ENCODE data around the gene CNTN4.

The CNTN4 gene

GRCh38 chr3:2921903-2922302 lies 823.2 kb downstream of the CNTN4 start:
- ChIA-PET CTCF (interaction anchor here (0.6 kb wide), 1 partner anchor 248 kb away, joined by 3 read pairs; no protein-coding TSS in a partner anchor), POLR2A (no interaction called here)
- TF ChIP-seq LEF1 (IDR thresholded peaks at IDR 0.05; ENCODE audit: borderline replicate concordance) (no peak), ELF4 (IDR thresholded peaks at IDR 0.05) (no peak), FOXK2 (IDR thresholded peaks at IDR 0.05) (no peak), NFRKB (IDR thresholded peaks at IDR 0.05) (no peak), ARNT (IDR thresholded peaks at IDR 0.05) (no peak), ZNF384 (IDR thresholded peaks at IDR 0.05) (no peak), FOXA1 (IDR thresholded peaks at IDR 0.05) (no peak), PKNOX1 (IDR thresholded peaks at IDR 0.05) (no peak), BHLHE40 (IDR thresholded peaks at IDR 0.05; ENCODE audit: borderline replicate concordance) (no peak), TARDBP (IDR thresholded peaks at IDR 0.05) (no peak), L3MBTL2 (conservative IDR thresholded peaks at IDR 0.05) (no peak), SUZ12 (IDR thresholded peaks at IDR 0.05) (no peak)
- DNase-seq (ENCODE audit: extremely low spot score): no peak

GRCh38 chr3:2923390-2923789 lies 824.7 kb downstream of the CNTN4 start:
- no peak for DNase-seq (ENCODE audit: extremely low spot score)
- TF ChIP-seq FOXK2 (IDR thresholded peaks at IDR 0.05) (no peak), PKNOX1 (IDR thresholded peaks at IDR 0.05) (no peak), SUZ12 (IDR thresholded peaks at IDR 0.05) (no peak), ARNT (IDR thresholded peaks at IDR 0.05) (no peak), NFRKB (IDR thresholded peaks at IDR 0.05) (no peak), LEF1 (IDR thresholded peaks at IDR 0.05; ENCODE audit: borderline replicate concordance) (no peak), ZNF384 (IDR thresholded peaks at IDR 0.05) (no peak), ELF4 (IDR thresholded peaks at IDR 0.05) (no peak), L3MBTL2 (conservative IDR thresholded peaks at IDR 0.05) (no peak), TARDBP (IDR thresholded peaks at IDR 0.05) (no peak), FOXA1 (IDR thresholded peaks at IDR 0.05) (no peak), FOXM1 (IDR thresholded peaks at IDR 0.05; ENCODE audit: borderline replicate concordance) (no peak), CTBP1 (IDR thresholded peaks at IDR 0.05; ENCODE audit: borderline replicate concordance) (no peak), BHLHE40 (IDR thresholded peaks at IDR 0.05; ENCODE audit: borderline replicate concordance) (no peak), HDGF (IDR thresholded peaks at IDR 0.05; ENCODE audit: borderline replicate concordance) (no peak), SP1 (IDR thresholded peaks at IDR 0.05) (no peak)
- POLR2A ChIA-PET: no interaction called here
- CTCF ChIA-PET: no interaction called here

- TF ChIP-seq CTBP1 (IDR thresholded peaks at IDR 0.05; ENCODE audit: borderline replicate concordance) (no peak), FOXM1 (IDR thresholded peaks at IDR 0.05; ENCODE audit: borderline replicate concordance) (no peak), TARDBP (IDR thresholded peaks at IDR 0.05) (no peak), FOXK2 (IDR thresholded peaks at IDR 0.05) (no peak), FOXA1 (IDR thresholded peaks at IDR 0.05) (no peak), PKNOX1 (IDR thresholded peaks at IDR 0.05) (no peak), ARNT (IDR thresholded peaks at IDR 0.05) (no peak), L3MBTL2 (conservative IDR thresholded peaks at IDR 0.05) (no peak), BHLHE40 (IDR thresholded peaks at IDR 0.05; ENCODE audit: borderline replicate concordance) (no peak), LEF1 (IDR thresholded peaks at IDR 0.05; ENCODE audit: borderline replicate concordance) (no peak), ZNF384 (IDR thresholded peaks at IDR 0.05) (no peak), SUZ12 (IDR thresholded peaks at IDR 0.05) (no peak), ELF4 (IDR thresholded peaks at IDR 0.05) (no peak), SP1 (IDR thresholded peaks at IDR 0.05) (no peak)
- CTCF ChIA-PET: no interaction called here
- POLR2A ChIA-PET: no interaction called here
- no peak for DNase-seq (ENCODE audit: extremely low spot score)
These were observed 828.6 kb downstream of the CNTN4 start for GRCh38 chr3:2927259-2927658.

- CTCF ChIA-PET: no interaction called here
- TF ChIP-seq ELF4 (IDR thresholded peaks at IDR 0.05) (no peak), HDGF (IDR thresholded peaks at IDR 0.05; ENCODE audit: borderline replicate concordance) (no peak), BHLHE40 (IDR thresholded peaks at IDR 0.05; ENCODE audit: borderline replicate concordance) (no peak), FOXK2 (IDR thresholded peaks at IDR 0.05) (no peak), FOXM1 (IDR thresholded peaks at IDR 0.05; ENCODE audit: borderline replicate concordance) (no peak), SUZ12 (IDR thresholded peaks at IDR 0.05) (no peak), FOXA1 (IDR thresholded peaks at IDR 0.05) (no peak)
- DNase-seq (ENCODE audit: extremely low spot score): no peak
- POLR2A ChIA-PET: no interaction called here
These were observed 830.9 kb downstream of the CNTN4 start for GRCh38 chr3:2929574-2929973.

- ChIA-PET CTCF (interaction anchor here (0.7 kb wide), 1 partner anchor 249 kb away, joined by 3 read pairs; no protein-coding TSS in a partner anchor), POLR2A (no interaction called here)
- TF ChIP-seq FOXA1 (IDR thresholded peaks at IDR 0.05): no peak
- no peak for TF ChIP-seq FOXK2 (IDR thresholded peaks at IDR 0.05)
- TF ChIP-seq CTBP1 (IDR thresholded peaks at IDR 0.05; ENCODE audit: borderline replicate concordance): no peak
- TF ChIP-seq BHLHE40 (IDR thresholded peaks at IDR 0.05; ENCODE audit: borderline replicate concordance): no peak
- TF ChIP-seq NFRKB (IDR thresholded peaks at IDR 0.05): no peak
- TF ChIP-seq SUZ12 (IDR thresholded peaks at IDR 0.05): no peak
- no peak for TF ChIP-seq SP1 (IDR thresholded peaks at IDR 0.05)
- no peak for TF ChIP-seq TARDBP (IDR thresholded peaks at IDR 0.05)
- TF ChIP-seq ZNF384 (IDR thresholded peaks at IDR 0.05): no peak
- no peak for TF ChIP-seq ELF4 (IDR thresholded peaks at IDR 0.05)
- TF ChIP-seq PKNOX1 (IDR thresholded peaks at IDR 0.05): no peak
- TF ChIP-seq L3MBTL2 (conservative IDR thresholded peaks at IDR 0.05): no peak
- TF ChIP-seq LEF1 (IDR thresholded peaks at IDR 0.05; ENCODE audit: borderline replicate concordance): no peak
- TF ChIP-seq FOXM1 (IDR thresholded peaks at IDR 0.05; ENCODE audit: borderline replicate concordance): no peak
- no peak for TF ChIP-seq ARNT (IDR thresholded peaks at IDR 0.05)
- no peak for DNase-seq (ENCODE audit: extremely low spot score)
These were observed 832.6 kb downstream of the CNTN4 start for GRCh38 chr3:2931265-2931664.

Data from HEK293T (cell line).